HEK293 (cell line): ENCODE results near the gene COX7A1.

ENCODE experiments used
- CTCF ChIA-PET: fragments of 350-600 bp; formaldehyde crosslinking; extraction: SDS; loops from one replicate; lab custom pipeline; 2021; ENCODE audit warnings: antibody characterized with exemption; lab: Yijun Ruan, JAX
- POLR2A ChIA-PET: fragments of 300-600 bp; formaldehyde crosslinking; extraction: SDS; loops from one replicate; lab custom pipeline; 2020; ENCODE audit warnings: antibody characterized with exemption, inconsistent platforms; lab: Yijun Ruan, JAX
- H3K27ac ChIP-seq: fragments of 200-500 bp; sonication (Bioruptor generic); 2 replicates; pipeline ENCODE4 v1.5.1; 2014; ENCODE audit warnings: low read depth, low read length, control low read depth, inconsistent platforms; ENCODE audit errors: extremely low read depth
- H3K36me3 ChIP-seq, 2 experiments: fragments of 200-500 bp in 1 of 2; sonication (Bioruptor generic) in 1 of 2; 1 replicate in 1 of 2; 2 replicates in 1 of 2; pipeline ENCODE4 v1.5.1; 2014 to 2017; ENCODE audit warnings: inconsistent platforms in 2 of 2, low read length in 2 of 2; ENCODE audit not compliant: control insufficient read depth in 2 of 2, insufficient read depth in 1 of 2
- H3K4me1 ChIP-seq: fragments of 200-500 bp; sonication (Bioruptor generic); 2 replicates; pipeline ENCODE4 v1.5.1; 2014; ENCODE audit warnings: mild to moderate bottlenecking, low read length, inconsistent platforms; ENCODE audit not compliant: control insufficient read depth, insufficient read depth
- H3K4me3 ChIP-seq: 2 replicates; pipeline ENCODE4 v1.5.1; 2011; ENCODE audit warnings: low read depth, mild to moderate bottlenecking, control low read depth, low read length, moderate library complexity
- H3K9me3 ChIP-seq: fragments of 200-500 bp; sonication (Bioruptor generic); 2 replicates; pipeline ENCODE4 v1.5.1; 2014; ENCODE audit warnings: low read depth, low read length, inconsistent platforms; ENCODE audit not compliant: control insufficient read depth, insufficient read depth
- BCL11B ChIP-seq: fragments of 450-650 bp; formaldehyde crosslinking; IDR thresholded peaks from 2 replicates; pipeline ENCODE4 v1.5.1; 2016; ENCODE audit warnings: low read depth, missing biosample characterization, missing genetic modification characterization
- KLF7 ChIP-seq: fragments of 450-650 bp; formaldehyde crosslinking; IDR thresholded peaks from 2 replicates; pipeline ENCODE4 v1.5.1; 2016; ENCODE audit warnings: missing biosample characterization, missing genetic modification characterization, borderline replicate concordance
- MZF1 ChIP-seq: fragments of 450-650 bp; formaldehyde crosslinking; IDR thresholded peaks from 2 replicates; pipeline ENCODE4 v1.5.1; 2017; ENCODE audit warnings: missing biosample characterization, missing genetic modification characterization, borderline replicate concordance
- SCRT2 ChIP-seq: fragments of 450-650 bp; formaldehyde crosslinking; IDR thresholded peaks from 2 replicates; pipeline ENCODE4 v1.5.1; 2016; ENCODE audit warnings: missing biosample characterization, missing genetic modification characterization
- SP7 ChIP-seq: fragments of 450-650 bp; formaldehyde crosslinking; IDR thresholded peaks from 2 replicates; pipeline ENCODE4 v1.5.1; 2016; ENCODE audit warnings: missing biosample characterization, missing genetic modification characterization
- YY2 ChIP-seq: fragments of 450-650 bp; formaldehyde crosslinking; IDR thresholded peaks from 2 replicates; pipeline ENCODE4 v1.5.1; 2016; ENCODE audit warnings: missing biosample characterization, missing genetic modification characterization
- ZBTB21 ChIP-seq: fragments of 450-650 bp; formaldehyde crosslinking; IDR thresholded peaks from 2 replicates; pipeline ENCODE4 v1.5.1; 2017; ENCODE audit warnings: missing biosample characterization, missing genetic modification characterization
- ZEB2 ChIP-seq: fragments of 450-650 bp; formaldehyde crosslinking; IDR thresholded peaks from 2 replicates; pipeline ENCODE4 v1.5.1; 2016; ENCODE audit warnings: missing biosample characterization, missing genetic modification characterization
- ZFP41 ChIP-seq: fragments of 450-650 bp; formaldehyde crosslinking; IDR thresholded peaks from 2 replicates; pipeline ENCODE4 v1.5.1; 2016; ENCODE audit warnings: missing biosample characterization, missing genetic modification characterization, borderline replicate concordance
- ZNF114 ChIP-seq: fragments of 450-650 bp; formaldehyde crosslinking; IDR thresholded peaks from 2 replicates; pipeline ENCODE4 v1.5.0; 2017; ENCODE audit warnings: missing biosample characterization, missing genetic modification characterization
- ZNF155 ChIP-seq: fragments of 450-650 bp; formaldehyde crosslinking; IDR thresholded peaks from 2 replicates; pipeline ENCODE4 v1.5.1; 2016; ENCODE audit warnings: missing biosample characterization, missing genetic modification characterization
- ZNF157 ChIP-seq: fragments of 450-650 bp; formaldehyde crosslinking; IDR thresholded peaks from 2 replicates; pipeline ENCODE4 v1.5.1; 2016; ENCODE audit warnings: missing biosample characterization, missing genetic modification characterization
- ZNF202 ChIP-seq: fragments of 450-650 bp; formaldehyde crosslinking; IDR thresholded peaks from 2 replicates; pipeline ENCODE4 v1.5.1; 2016; ENCODE audit warnings: missing biosample characterization, missing genetic modification characterization, borderline replicate concordance
- ZNF221 ChIP-seq: fragments of 450-650 bp; formaldehyde crosslinking; IDR thresholded peaks from 2 replicates; pipeline ENCODE4 v1.5.1; 2017; ENCODE audit warnings: missing biosample characterization, missing genetic modification characterization, borderline replicate concordance
- ZNF274 ChIP-seq, 2 experiments: fragments of 200-500 bp in 1 of 2; fragments of 450-650 bp in 1 of 2; sonication (Bioruptor generic) in 1 of 2; formaldehyde crosslinking in 1 of 2; IDR thresholded peaks; 2 replicates each; pipeline versions ENCODE4 v1.5.1 to v1.6.1; 2014 to 2016; ENCODE audit warnings: borderline replicate concordance in 1 of 2, inconsistent platforms in 1 of 2, low read length in 1 of 2, missing biosample characterization in 1 of 2, missing genetic modification characterization in 1 of 2
- ZNF521 ChIP-seq: fragments of 450-650 bp; formaldehyde crosslinking; IDR thresholded peaks from 2 replicates; pipeline ENCODE4 v1.5.1; 2017; ENCODE audit warnings: missing biosample characterization, mild to moderate bottlenecking, missing genetic modification characterization
- ZNF530 ChIP-seq: fragments of 450-650 bp; formaldehyde crosslinking; IDR thresholded peaks from 2 replicates; pipeline ENCODE4 v1.5.1; 2016; ENCODE audit warnings: low read depth, missing biosample characterization, missing genetic modification characterization
- ZNF555 ChIP-seq: fragments of 450-650 bp; formaldehyde crosslinking; conservative IDR thresholded peaks from 2 replicates; pipeline ENCODE4 v1.5.1; 2017; ENCODE audit warnings: missing biosample characterization, mild to moderate bottlenecking, missing genetic modification characterization, inconsistent platforms
- ZNF571 ChIP-seq: fragments of 450-650 bp; formaldehyde crosslinking; IDR thresholded peaks from 2 replicates; pipeline ENCODE4 v1.5.0; 2017; ENCODE audit warnings: missing biosample characterization, missing genetic modification characterization
- ZNF629 ChIP-seq: fragments of 450-650 bp; formaldehyde crosslinking; IDR thresholded peaks from 2 replicates; pipeline ENCODE4 v1.5.1; 2017; ENCODE audit warnings: missing biosample characterization, missing genetic modification characterization
- ZNF664 ChIP-seq: fragments of 450-650 bp; formaldehyde crosslinking; IDR thresholded peaks from 2 replicates; pipeline ENCODE4 v1.5.1; 2016; ENCODE audit warnings: missing biosample characterization, missing genetic modification characterization
- ZNF692 ChIP-seq: fragments of 450-650 bp; formaldehyde crosslinking; IDR thresholded peaks from 2 replicates; pipeline ENCODE4 v1.5.1; 2016; ENCODE audit warnings: missing biosample characterization, missing genetic modification characterization
- ZNF76 ChIP-seq: fragments of 450-650 bp; formaldehyde crosslinking; IDR thresholded peaks from 2 replicates; pipeline ENCODE4; 2016; ENCODE audit warnings: low read depth, missing biosample characterization, missing genetic modification characterization, borderline replicate concordance
- ZNF776 ChIP-seq: fragments of 450-650 bp; formaldehyde crosslinking; IDR thresholded peaks from 2 replicates; pipeline ENCODE4 v1.5.0; 2017; ENCODE audit warnings: missing biosample characterization, missing genetic modification characterization, borderline replicate concordance
- ZSCAN23 ChIP-seq: fragments of 450-650 bp; formaldehyde crosslinking; IDR thresholded peaks from 2 replicates; pipeline ENCODE4 v1.5.1; 2016; ENCODE audit warnings: missing biosample characterization, missing genetic modification characterization
- ZSCAN30 ChIP-seq: fragments of 450-650 bp; IDR thresholded peaks from 2 replicates; pipeline ENCODE4 v1.5.1; 2018; ENCODE audit warnings: missing biosample characterization, mild to moderate bottlenecking, missing genetic modification characterization, moderate library complexity
- ZSCAN5A ChIP-seq: fragments of 450-650 bp; formaldehyde crosslinking; IDR thresholded peaks from 2 replicates; pipeline ENCODE4 v1.5.1; 2016; ENCODE audit warnings: missing biosample characterization, missing genetic modification characterization
- TF ChIP-seq, protein P1 (sequence below): fragments of 450-650 bp; formaldehyde crosslinking; IDR thresholded peaks from 2 replicates; pipeline ENCODE4 v1.5.1; 2017; ENCODE audit warnings: missing biosample characterization, missing genetic modification characterization
- TF ChIP-seq, protein P2 (sequence below): fragments of 450-650 bp; formaldehyde crosslinking; IDR thresholded peaks from 2 replicates; pipeline ENCODE4 v1.5.1; 2016; ENCODE audit warnings: missing biosample characterization, missing genetic modification characterization

The COX7A1 gene

GRCh38 chr19:36106991-36107390, 45.3 kb downstream of the COX7A1 start:
- H3K4me1 ChIP-seq: no peaks in the 10 kb centered on the region
- H3K9me3 ChIP-seq: no peaks in the 10 kb centered on the region
- CTCF ChIA-PET: interaction anchor here (3.2 kb wide), 1 partner anchor 46 kb away, joined by 22 read pairs; no protein-coding TSS in a partner anchor
- H3K36me3 ChIP-seq: peaks cover 58 to 64% of the 10 kb centered on the region in 2 experiments
- H3K4me3 ChIP-seq: no peak overlapping the region
- peak overlapping the region; percentile 41; the same call in 1 of the 2 replicates for H3K27ac ChIP-seq
- POLR2A ChIA-PET: interaction anchor here (1.3 to 2.4 kb wide), 2 partner anchors 9 to 93 kb away, joined by 5 to 22 read pairs; partner anchors contain the start of genes ALKBH6, POLR2I and TBCB
- TF ChIP-seq ZNF221 (tag by site-specific recombination): no peak
- no peak for TF ChIP-seq ZNF155
- TF ChIP-seq ZNF114 (tag by site-specific recombination): no peak
- TF ChIP-seq ZNF76 (tag by site-specific recombination): no peak
- no peak for TF ChIP-seq MZF1
- TF ChIP-seq ZSCAN5A (tag by site-specific recombination): no peak
- TF ChIP-seq ZNF530: no peak
- TF ChIP-seq, protein P1, sequence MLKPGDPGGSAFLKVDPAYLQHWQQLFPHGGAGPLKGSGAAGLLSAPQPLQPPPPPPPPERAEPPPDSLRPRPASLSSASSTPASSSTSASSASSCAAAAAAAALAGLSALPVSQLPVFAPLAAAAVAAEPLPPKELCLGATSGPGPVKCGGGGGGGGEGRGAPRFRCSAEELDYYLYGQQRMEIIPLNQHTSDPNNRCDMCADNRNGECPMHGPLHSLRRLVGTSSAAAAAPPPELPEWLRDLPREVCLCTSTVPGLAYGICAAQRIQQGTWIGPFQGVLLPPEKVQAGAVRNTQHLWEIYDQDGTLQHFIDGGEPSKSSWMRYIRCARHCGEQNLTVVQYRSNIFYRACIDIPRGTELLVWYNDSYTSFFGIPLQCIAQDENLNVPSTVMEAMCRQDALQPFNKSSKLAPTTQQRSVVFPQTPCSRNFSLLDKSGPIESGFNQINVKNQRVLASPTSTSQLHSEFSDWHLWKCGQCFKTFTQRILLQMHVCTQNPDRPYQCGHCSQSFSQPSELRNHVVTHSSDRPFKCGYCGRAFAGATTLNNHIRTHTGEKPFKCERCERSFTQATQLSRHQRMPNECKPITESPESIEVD (tag by site-specific recombination): no peak
- no peak for TF ChIP-seq ZNF692 (tag by site-specific recombination)
- no peak for TF ChIP-seq SCRT2 (tag by site-specific recombination)
- TF ChIP-seq ZEB2 (tag by site-specific recombination): peak; percentile 49; the same call in 1 of the 2 replicates
- no peak for TF ChIP-seq KLF7
- TF ChIP-seq ZNF157 (tag by site-specific recombination): no peak
- TF ChIP-seq ZNF274 (IDR thresholded peaks at IDR 0.05; ENCODE audit: low read length): no peak
- TF ChIP-seq ZNF274 (tag by site-specific recombination; IDR thresholded peaks at IDR 0.05; ENCODE audit: borderline replicate concordance): no peak
- no peak for TF ChIP-seq ZNF629
- no peak for TF ChIP-seq ZBTB21 (tag by site-specific recombination)
- TF ChIP-seq ZNF202: no peak
- TF ChIP-seq ZFP41 (tag by site-specific recombination): no peak
- TF ChIP-seq ZSCAN23 (tag by site-specific recombination): no peak
- TF ChIP-seq YY2 (tag by site-specific recombination): peak; percentile 41; the same call in 1 of the 2 replicates
- TF ChIP-seq, protein P2, sequence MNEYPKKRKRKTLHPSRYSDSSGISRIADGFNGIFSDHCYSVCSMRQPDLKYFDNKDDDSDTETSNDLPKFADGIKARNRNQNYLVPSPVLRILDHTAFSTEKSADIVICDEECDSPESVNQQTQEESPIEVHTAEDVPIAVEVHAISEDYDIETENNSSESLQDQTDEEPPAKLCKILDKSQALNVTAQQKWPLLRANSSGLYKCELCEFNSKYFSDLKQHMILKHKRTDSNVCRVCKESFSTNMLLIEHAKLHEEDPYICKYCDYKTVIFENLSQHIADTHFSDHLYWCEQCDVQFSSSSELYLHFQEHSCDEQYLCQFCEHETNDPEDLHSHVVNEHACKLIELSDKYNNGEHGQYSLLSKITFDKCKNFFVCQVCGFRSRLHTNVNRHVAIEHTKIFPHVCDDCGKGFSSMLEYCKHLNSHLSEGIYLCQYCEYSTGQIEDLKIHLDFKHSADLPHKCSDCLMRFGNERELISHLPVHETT (tag by site-specific recombination): no peak
- 0 out of 2 replicates have a peak, but pooled peaks have one; percentile 21 for TF ChIP-seq ZSCAN30 (tag by site-specific recombination)
- TF ChIP-seq BCL11B: no peak
- TF ChIP-seq SP7 (tag by site-specific recombination): peak; percentile 45; the same call in 1 of the 2 replicates
- no peak for TF ChIP-seq ZNF571 (tag by site-specific recombination)
- no peak for TF ChIP-seq ZNF664 (tag by site-specific recombination)
- no peak for TF ChIP-seq ZNF776 (tag by site-specific recombination)
- TF ChIP-seq ZNF521: no peak
- no peak for TF ChIP-seq ZNF555 (tag by site-specific recombination)
